ENCODE measurements around the gene RPRML.

DNA sequence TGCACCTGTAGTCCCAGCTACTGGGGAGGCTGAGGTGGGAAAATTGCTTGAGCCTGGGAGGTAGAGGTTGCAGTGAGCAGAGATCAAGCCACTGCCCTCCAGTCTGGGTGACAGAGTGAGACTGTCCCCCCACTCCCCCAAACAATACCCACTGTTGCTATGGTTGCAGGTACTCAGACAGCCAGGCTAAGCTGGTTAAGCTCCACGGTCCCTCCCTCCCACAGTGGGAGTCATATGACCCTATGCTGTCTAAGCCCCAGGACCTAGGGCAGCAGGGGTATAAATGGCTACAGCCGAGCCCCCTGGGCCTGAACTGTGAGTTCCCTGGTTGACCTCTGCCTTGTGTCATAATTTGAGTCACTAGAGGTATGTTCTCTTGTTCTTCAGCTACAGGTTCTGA is 15.9 kb upstream of the RPRML start:
- TF ChIP-seq, protein P1, sequence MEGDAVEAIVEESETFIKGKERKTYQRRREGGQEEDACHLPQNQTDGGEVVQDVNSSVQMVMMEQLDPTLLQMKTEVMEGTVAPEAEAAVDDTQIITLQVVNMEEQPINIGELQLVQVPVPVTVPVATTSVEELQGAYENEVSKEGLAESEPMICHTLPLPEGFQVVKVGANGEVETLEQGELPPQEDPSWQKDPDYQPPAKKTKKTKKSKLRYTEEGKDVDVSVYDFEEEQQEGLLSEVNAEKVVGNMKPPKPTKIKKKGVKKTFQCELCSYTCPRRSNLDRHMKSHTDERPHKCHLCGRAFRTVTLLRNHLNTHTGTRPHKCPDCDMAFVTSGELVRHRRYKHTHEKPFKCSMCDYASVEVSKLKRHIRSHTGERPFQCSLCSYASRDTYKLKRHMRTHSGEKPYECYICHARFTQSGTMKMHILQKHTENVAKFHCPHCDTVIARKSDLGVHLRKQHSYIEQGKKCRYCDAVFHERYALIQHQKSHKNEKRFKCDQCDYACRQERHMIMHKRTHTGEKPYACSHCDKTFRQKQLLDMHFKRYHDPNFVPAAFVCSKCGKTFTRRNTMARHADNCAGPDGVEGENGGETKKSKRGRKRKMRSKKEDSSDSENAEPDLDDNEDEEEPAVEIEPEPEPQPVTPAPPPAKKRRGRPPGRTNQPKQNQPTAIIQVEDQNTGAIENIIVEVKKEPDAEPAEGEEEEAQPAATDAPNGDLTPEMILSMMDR (IDR thresholded peaks at IDR 0.05): no peak
- no peak for TF ChIP-seq EP300 (IDR thresholded peaks at IDR 0.05; ENCODE audit: low read depth)

Measured in transverse colon (tissue), 3 donors.